Esophagus squamous epithelium (tissue), 5 donors: ENCODE data around the gene BRIP1. TPM values are rescaled to one million over a fixed set of nuclear protein-coding genes. Genes with fewer than 3 reads are reported as not detected.

Experiments
- DNase-seq: peaks from one replicate; lab custom pipeline; 2025; lab: John Stamatoyannopoulos, UW
- H3K27ac ChIP-seq, 4 donors: fragments of 200-600 bp; sonication (generic); one replicate each; pipeline ENCODE4 v1.5.1; 2016 to 2019; ENCODE audit warnings: mild to moderate bottlenecking in 1 of 4
- H3K27me3 ChIP-seq, 4 donors: fragments of 200-600 bp; sonication (generic); 1 replicate in 3 of 4; 2 replicates in 1 of 4; pipeline versions ENCODE4 v1.5.1 to v1.6.0; 2017 to 2021; ENCODE audit warnings: antibody characterized with exemption in 1 of 4
- H3K36me3 ChIP-seq, 3 donors: fragments of 200-600 bp; sonication (generic); one replicate each; pipeline ENCODE4 v1.5.1; 2016 to 2019
- H3K4me1 ChIP-seq, 3 donors: fragments of 200-600 bp; sonication (generic); one replicate each; pipeline ENCODE4 v1.5.1; 2017 to 2019
- H3K4me3 ChIP-seq, 4 donors: fragments of 200-600 bp; sonication (generic); 1 replicate in 3 of 4; 2 replicates in 1 of 4; pipeline ENCODE4 v1.5.1; 2016 to 2019; ENCODE audit warnings: mild to moderate bottlenecking in 2 of 4, moderate library complexity in 1 of 4
- H3K9me3 ChIP-seq, 3 donors: fragments of 200-600 bp; sonication (generic); one replicate each; pipeline ENCODE4 v1.5.1; 2016 to 2019
- POLR2A ChIP-seq, 4 donors: fragments of 450-650 bp; IDR thresholded peaks; one replicate each; pipeline ENCODE4 v1.6.1; 2017; ENCODE audit warnings: antibody characterized with exemption in 4 of 4, mild to moderate bottlenecking in 4 of 4, moderate library complexity in 3 of 4
- WGBS, 2 donors: methylation state at CpG; one replicate each; pipeline ENCODE4 v1.1.5; 2018; 5-methylcytosine and 5-hydroxymethylcytosine counted together
- intact Hi-C: fragments of 100-400 bp; cut with DNase I; formaldehyde crosslinking; loops from one replicate; pipeline ENCODE4 v1.15.0; 2022
- total RNA-seq, 4 donors: library from RNA; depleted of rRNA; stranded (reverse); fragments of >200 nt; gene quantifications; one replicate each; pipeline ENCODE4 v1.1.0, GENCODE V29; 2016
- TF ChIP-seq, protein P1 (sequence below), 6 experiments: fragments of 450-650 bp in 4 of 6; fragments of 200-600 bp in 2 of 6; sonication (generic) in 2 of 6; IDR thresholded peaks; one replicate each; pipeline ENCODE4 v1.5.1; 2016 to 2019; ENCODE audit warnings: antibody characterized with exemption in 6 of 6, mild to moderate bottlenecking in 4 of 6, moderate library complexity in 4 of 6
- donor health status: DM: yes; HTN: yes; CAD: no.

BRIP1 gene
- total RNA-seq, 4 donors from 2014 or later: 1.6 to 7.0 (median 3.2) TPM

GRCh38 chr17:61657338-61657737 is 206.0 kb downstream of the BRIP1 start:
- TF ChIP-seq, protein P1, sequence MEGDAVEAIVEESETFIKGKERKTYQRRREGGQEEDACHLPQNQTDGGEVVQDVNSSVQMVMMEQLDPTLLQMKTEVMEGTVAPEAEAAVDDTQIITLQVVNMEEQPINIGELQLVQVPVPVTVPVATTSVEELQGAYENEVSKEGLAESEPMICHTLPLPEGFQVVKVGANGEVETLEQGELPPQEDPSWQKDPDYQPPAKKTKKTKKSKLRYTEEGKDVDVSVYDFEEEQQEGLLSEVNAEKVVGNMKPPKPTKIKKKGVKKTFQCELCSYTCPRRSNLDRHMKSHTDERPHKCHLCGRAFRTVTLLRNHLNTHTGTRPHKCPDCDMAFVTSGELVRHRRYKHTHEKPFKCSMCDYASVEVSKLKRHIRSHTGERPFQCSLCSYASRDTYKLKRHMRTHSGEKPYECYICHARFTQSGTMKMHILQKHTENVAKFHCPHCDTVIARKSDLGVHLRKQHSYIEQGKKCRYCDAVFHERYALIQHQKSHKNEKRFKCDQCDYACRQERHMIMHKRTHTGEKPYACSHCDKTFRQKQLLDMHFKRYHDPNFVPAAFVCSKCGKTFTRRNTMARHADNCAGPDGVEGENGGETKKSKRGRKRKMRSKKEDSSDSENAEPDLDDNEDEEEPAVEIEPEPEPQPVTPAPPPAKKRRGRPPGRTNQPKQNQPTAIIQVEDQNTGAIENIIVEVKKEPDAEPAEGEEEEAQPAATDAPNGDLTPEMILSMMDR (IDR thresholded peaks at IDR 0.05): no peak
- TF ChIP-seq POLR2A (IDR thresholded peaks at IDR 0.05): no peak
- no peaks in the 10 kb centered on the region for H3K36me3 ChIP-seq
- H3K4me1 ChIP-seq: no peaks in the 10 kb centered on the region
- H3K27me3 ChIP-seq: no peaks in the 10 kb centered on the region
- H3K4me3 ChIP-seq: no peak overlapping the region
- no peak for DNase-seq
- no peaks in the 10 kb centered on the region for H3K9me3 ChIP-seq
- intact Hi-C loops: loop anchor here (10.0 kb wide), 1 partner anchor 167 kb away; no protein-coding TSS in a partner anchor
- H3K27ac ChIP-seq: no peak overlapping the region

GRCh38 chr17:61656721-61657217 is 206.6 kb downstream of the BRIP1 start:
- TF ChIP-seq POLR2A (IDR thresholded peaks at IDR 0.05): no peak
- TF ChIP-seq, protein P1 (IDR thresholded peaks at IDR 0.05): no peak
- WGBS, 2 donors: 87 to 92% methylated on average over 1 of the region's 1 CpG
- no peak for DNase-seq
- intact Hi-C loops: loop anchor here (10.0 kb wide), 1 partner anchor 168 kb away; no protein-coding TSS in a partner anchor
- Histone ChIP-seq H3K9me3 (no peaks in the 10 kb centered on the region), H3K27ac (no peak overlapping the region), H3K4me1 (no peaks in the 10 kb centered on the region), H3K36me3 (no peaks in the 10 kb centered on the region), H3K27me3 (peaks cover 0 to 4% (median 0%) of the 10 kb centered on the region in 4 donors), H3K4me3 (no peak overlapping the region)

GRCh38 chr17:61650749-61651148 is 212.6 kb downstream of the BRIP1 start:
- WGBS, 2 donors: 86 to 97% methylated on average over 2 of the region's 2 CpGs
- Histone ChIP-seq H3K4me3 (no peak overlapping the region), H3K27me3 (peaks cover 0 to 4% (median 0%) of the 10 kb centered on the region in 4 donors), H3K27ac (no peak overlapping the region), H3K4me1 (no peaks in the 10 kb centered on the region), H3K9me3 (peaks cover 0 to 11% (median 0%) of the 10 kb centered on the region in 3 donors), H3K36me3 (no peaks in the 10 kb centered on the region)
- intact Hi-C loops: loop anchor here (10.0 kb wide), 1 partner anchor 174 kb away; no protein-coding TSS in a partner anchor
- no peak for DNase-seq
- no peak for TF ChIP-seq POLR2A (IDR thresholded peaks at IDR 0.05)
- TF ChIP-seq, protein P1 (IDR thresholded peaks at IDR 0.05): no peak

GRCh38 chr17:61648587-61648986 is 214.7 kb downstream of the BRIP1 start:
- DNase-seq: no peak
- Histone ChIP-seq H3K27me3 (peaks cover 0 to 4% (median 0%) of the 10 kb centered on the region in 4 donors), H3K36me3 (no peaks in the 10 kb centered on the region), H3K4me1 (no peaks in the 10 kb centered on the region), H3K27ac (no peak overlapping the region), H3K9me3 (peaks cover 0 to 11% (median 0%) of the 10 kb centered on the region in 3 donors), H3K4me3 (no peak overlapping the region)
- TF ChIP-seq, protein P1 (IDR thresholded peaks at IDR 0.05): no peak
- no peak for TF ChIP-seq POLR2A (IDR thresholded peaks at IDR 0.05)
- intact Hi-C loops: no loop called here
- 38 to 59% methylated on average over 1 of the region's 1 CpG for WGBS, 2 donors

DNA sequence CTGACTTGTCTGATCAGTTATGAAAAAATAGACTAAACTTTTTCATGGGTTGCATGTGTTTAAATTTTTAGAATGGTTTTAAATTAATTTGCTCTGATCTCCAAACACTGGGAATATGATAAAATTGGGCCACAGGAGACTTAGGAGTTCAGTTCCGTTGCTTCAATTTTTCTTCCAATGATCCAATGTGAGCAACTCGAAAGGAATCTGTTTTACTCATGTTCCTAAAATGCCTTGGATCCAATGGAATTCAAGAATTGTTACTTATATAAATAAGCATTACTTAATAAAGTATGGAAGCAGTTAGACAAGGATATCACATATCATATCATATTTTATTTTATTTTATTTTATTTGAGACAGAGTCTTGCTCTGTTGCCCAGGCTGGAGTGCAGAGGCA is 216.3 kb downstream of the BRIP1 start:
- Histone ChIP-seq H3K36me3 (no peaks in the 10 kb centered on the region), H3K27ac (no peak overlapping the region), H3K9me3 (peaks cover 0 to 11% (median 0%) of the 10 kb centered on the region in 3 donors), H3K4me3 (no peak overlapping the region), H3K4me1 (no peaks in the 10 kb centered on the region), H3K27me3 (peaks cover 0 to 3% (median 0%) of the 10 kb centered on the region in 4 donors)
- no peak for DNase-seq
- TF ChIP-seq POLR2A (IDR thresholded peaks at IDR 0.05): no peak
- TF ChIP-seq, protein P1 (IDR thresholded peaks at IDR 0.05): no peak
- intact Hi-C loops: no loop called here
- 64 to 76% methylated on average over 2 of the region's 2 CpGs for WGBS, 2 donors
